Esophagus squamous epithelium (tissue), 4 donors: ENCODE measurements around the gene VTI1B.

Experiments used
- POLR2A ChIP-seq, 4 donors: fragments of 450-650 bp; IDR thresholded peaks; one replicate each; pipeline ENCODE4 v1.6.1; 2017; ENCODE audit warnings: antibody characterized with exemption in 4 of 4, mild to moderate bottlenecking in 4 of 4, moderate library complexity in 3 of 4
- TF ChIP-seq, protein P1 (sequence below), 6 experiments: fragments of 450-650 bp in 4 of 6; fragments of 200-600 bp in 2 of 6; sonication (generic) in 2 of 6; IDR thresholded peaks; one replicate each; pipeline ENCODE4 v1.5.1; 2016 to 2019; ENCODE audit warnings: antibody characterized with exemption in 6 of 6, mild to moderate bottlenecking in 4 of 6, moderate library complexity in 4 of 6

DNA sequence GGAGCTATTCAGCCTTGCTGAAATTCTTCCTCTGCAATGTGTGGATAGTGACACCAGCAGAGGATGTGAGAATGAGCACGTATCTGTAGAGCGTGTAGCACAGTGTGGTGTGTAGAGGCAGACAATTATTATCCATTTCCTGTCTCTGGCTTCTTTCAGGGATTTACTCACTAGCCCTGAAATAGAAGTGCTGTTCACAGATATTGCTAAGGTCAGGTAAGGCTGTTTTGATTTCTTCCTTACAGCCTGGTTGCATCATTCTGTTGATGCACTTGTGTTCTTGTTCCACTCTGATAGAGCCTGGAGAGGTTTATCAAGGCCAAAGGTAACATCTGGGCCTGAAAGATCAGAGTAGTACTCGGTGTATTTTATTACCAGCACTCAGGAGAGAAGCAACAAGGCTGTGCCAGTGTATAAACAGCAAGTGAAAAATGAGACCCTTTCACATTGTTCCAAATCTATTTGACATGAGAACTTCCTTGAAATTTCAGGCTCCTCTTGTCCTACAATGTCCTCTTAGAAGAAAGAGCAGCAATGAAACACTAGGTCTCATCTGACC, 38.0 kb downstream of the VTI1B start:
- TF ChIP-seq, protein P1, sequence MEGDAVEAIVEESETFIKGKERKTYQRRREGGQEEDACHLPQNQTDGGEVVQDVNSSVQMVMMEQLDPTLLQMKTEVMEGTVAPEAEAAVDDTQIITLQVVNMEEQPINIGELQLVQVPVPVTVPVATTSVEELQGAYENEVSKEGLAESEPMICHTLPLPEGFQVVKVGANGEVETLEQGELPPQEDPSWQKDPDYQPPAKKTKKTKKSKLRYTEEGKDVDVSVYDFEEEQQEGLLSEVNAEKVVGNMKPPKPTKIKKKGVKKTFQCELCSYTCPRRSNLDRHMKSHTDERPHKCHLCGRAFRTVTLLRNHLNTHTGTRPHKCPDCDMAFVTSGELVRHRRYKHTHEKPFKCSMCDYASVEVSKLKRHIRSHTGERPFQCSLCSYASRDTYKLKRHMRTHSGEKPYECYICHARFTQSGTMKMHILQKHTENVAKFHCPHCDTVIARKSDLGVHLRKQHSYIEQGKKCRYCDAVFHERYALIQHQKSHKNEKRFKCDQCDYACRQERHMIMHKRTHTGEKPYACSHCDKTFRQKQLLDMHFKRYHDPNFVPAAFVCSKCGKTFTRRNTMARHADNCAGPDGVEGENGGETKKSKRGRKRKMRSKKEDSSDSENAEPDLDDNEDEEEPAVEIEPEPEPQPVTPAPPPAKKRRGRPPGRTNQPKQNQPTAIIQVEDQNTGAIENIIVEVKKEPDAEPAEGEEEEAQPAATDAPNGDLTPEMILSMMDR (IDR thresholded peaks at IDR 0.05): no peak
- TF ChIP-seq POLR2A (IDR thresholded peaks at IDR 0.05): no peak
